Activated naive CD4-positive, alpha-beta T cell treated with Interleukin-2 at 50 U/mL for 16 hours (primary cell): ENCODE measurements around the gene FUT8.
"Not testable (repeated sequence)": the region's sequence is repeated elsewhere in the genome, so short reads cannot be mapped to it uniquely, and the experiment has no call there.

Experiments used
- DNase-seq: peaks from one replicate; pipeline ENCODE4 v3.0.0-alpha.2; 2020

Gene FUT8

GRCh38 chr14:65419593-65420252 is 7.2 kb downstream of the FUT8 start:
- no peak for DNase-seq

DNA sequence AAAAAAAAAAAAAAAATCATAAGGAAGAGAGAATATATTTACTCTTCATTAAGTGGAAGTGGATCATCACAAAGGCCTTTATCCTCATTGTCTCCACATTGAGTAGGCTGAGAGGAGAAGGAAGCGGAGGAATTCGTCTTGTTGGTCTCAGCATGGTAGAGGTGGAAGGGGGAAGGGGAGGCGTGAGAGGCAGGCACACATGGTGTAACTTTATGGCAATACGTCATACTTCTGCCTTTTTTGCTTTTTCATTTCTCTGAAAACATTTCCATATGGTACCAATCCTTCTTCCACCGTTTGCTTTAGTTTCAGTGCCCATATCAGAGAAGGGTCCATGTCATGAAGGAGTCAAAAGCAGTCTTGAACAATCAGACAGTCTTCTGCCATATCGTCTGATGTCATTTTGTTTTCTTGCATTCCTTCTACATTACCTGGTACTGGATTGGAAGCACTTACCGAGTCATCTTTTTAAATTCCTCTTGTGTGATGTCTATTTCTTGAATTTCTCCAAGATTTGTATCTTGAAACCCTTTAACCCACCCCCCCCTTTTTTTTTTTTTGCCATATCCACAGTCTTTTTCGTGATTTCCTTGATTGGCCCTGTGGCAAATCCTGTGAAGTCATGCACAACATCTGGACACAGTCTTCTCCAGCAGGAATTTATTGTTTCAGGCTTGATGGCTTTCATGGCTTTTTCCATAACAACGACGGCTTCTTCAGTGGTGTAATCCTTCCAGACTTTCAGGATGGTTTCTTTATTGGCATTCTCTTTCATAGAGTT is 8.9 kb downstream of the FUT8 start:
- DNase-seq: no peak

DNA sequence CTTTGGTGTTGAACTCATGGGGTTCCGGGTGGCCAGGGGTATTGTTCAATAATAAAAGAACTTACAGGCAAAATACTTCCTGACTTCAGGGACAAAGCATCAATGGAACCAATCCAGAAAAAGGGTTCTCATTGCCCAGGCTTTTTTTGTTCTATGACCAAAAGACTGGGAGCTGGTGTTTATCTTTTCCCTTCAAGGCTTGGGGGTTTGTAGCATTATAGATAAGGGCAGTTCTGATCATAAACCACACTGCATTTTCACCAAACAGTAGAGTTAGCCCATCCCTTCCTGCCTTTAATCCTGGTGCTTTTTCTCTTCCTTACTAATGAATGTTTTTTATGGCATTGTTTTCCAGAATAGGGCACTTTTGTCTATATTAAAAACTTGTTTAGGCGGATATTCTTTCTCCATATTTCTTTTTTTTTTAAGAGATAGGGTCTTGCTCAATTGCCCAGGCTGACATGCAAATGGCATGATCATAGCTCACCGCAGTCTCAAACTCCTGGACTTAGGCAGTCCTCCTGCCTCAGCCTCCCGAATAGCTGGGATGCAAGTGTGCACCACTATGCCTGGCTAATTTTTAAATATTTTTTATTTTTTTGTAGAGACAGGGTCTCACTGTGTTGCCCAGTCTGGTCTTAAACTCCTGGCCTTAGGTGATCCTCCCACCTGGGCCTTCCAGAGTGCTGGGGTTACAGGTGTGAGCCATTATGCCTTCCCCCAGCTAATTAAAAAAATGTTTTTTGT is 9.7 kb downstream of the FUT8 start:
- DNase-seq: no peak

DNA sequence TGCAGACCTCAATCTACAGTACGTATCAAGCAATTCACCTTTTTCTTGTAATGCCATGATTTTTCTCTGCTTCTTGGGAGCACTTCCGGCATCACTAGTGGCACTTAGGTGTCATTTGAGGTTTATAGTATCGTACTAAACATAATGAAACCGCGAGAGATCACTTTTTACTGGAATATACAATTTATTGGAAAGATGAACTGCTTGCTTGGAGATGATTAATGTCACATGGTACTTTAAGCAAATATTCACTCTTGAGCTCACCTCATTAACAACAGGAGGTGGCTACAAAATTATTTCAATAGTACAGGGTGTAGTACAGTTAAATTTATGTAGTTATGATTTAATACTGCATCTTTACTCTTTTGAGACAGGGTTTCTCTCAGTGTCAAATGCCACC is 11.5 kb downstream of the FUT8 start:
- no peak for DNase-seq

GRCh38 chr14:65424531-65424930 is 12.0 kb downstream of the FUT8 start:
- no peak for DNase-seq

DNA sequence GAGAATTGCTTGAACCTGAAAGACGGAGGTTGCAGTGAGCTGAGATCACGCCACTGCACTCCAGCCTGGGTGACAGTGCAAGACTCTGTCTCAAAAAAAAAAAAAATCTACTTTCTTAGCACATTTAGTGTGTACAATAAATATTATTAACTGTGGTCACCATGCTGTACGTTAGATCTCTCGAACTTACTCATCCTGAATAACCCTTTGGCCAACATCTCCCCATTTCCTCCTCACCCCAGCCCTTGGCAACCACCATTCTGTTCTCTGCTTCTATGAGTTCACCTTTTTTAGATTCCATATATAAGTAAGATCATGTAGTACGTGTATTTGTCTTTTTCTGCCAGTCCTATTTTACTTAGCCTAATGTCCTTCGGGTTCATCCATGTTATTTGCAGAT is 13.4 kb downstream of the FUT8 start:
- DNase-seq: no peak

- DNase-seq: not testable (repeated sequence)
Measured at GRCh38 chr14:65426902-65427301, 14.4 kb downstream of the FUT8 start.

DNA sequence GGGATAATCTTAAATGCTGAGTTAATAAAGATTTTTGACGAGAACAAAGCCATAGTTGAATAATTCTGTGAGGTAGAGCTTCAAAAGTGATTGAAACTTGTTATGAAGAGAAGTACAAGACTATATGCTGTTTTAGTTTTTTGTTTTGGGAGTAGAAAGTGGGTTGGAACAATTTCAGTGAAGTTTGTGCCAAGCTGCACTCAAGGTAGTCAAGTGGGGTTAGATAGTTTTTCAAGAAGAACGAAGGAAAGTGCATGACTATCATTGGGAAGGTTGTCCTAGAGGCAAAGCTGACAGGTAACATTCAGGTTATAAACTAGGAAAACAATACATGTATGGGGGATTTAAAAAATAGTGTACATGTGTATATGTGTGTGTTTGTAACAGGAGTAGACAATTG is 16.2 kb downstream of the FUT8 start:
- DNase-seq: no peak

GRCh38 chr14:65429757-65430156 is 17.2 kb downstream of the FUT8 start:
- no peak for DNase-seq

DNA sequence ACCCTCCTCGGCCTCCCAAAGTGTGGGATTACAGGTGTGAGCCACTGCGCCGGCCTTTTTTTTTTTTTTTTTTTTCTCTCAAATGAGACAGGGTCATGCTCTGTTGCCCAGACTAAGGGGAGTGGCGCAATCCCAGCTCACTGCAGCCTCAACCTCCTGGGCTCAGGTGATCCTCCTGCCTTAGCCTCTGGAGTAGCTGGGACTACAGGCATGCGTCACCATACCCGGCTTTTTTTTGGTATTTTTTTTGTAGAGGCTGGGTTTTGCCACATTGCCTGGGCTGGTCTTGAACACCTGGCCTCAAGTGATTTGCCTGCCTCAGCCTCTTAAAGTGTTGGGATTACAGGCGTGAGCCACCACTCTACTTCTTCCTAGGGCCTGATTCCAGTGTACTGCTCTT is 18.7 kb downstream of the FUT8 start:
- no peak for DNase-seq

- no peak for DNase-seq
Measured at GRCh38 chr14:65431951-65432350, 19.4 kb downstream of the FUT8 start.

DNA sequence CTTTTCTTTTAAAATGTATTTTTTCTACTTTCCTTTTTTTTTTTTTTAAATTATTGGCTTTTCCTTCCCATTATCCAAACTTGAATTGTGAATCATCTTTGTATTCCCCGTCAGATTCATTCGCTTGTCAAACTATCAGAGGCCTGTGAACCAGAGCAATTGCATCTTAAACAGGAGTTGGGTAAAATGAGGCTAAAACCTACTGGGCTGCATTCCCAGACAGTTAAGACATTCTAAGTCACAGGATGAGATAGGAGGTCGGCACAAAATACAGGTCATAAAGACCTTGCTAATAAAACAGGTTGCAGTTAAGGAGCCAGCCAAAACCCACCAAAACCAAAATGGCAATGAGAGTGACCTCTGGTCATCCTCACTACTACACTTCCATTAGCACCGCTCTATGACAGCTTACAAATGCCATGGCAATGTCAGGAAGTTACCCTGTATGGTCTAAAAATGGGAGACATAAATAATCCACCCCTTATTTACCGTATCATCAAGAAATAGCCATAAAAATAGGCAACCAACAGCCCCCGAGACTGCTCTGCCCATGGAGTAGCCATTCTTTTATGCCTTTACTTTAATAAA is 19.9 kb downstream of the FUT8 start:
- DNase-seq: no peak

- DNase-seq: no peak
Measured at GRCh38 chr14:65433157-65433556, 20.6 kb downstream of the FUT8 start.

- DNase-seq: no peak
Measured at GRCh38 chr14:65433646-65434045, 21.1 kb downstream of the FUT8 start.

- no peak for DNase-seq
Measured at GRCh38 chr14:65434216-65434850, 21.8 kb downstream of the FUT8 start.

- DNase-seq: no peak
Measured at GRCh38 chr14:65438266-65438933, 25.9 kb downstream of the FUT8 start.

DNA sequence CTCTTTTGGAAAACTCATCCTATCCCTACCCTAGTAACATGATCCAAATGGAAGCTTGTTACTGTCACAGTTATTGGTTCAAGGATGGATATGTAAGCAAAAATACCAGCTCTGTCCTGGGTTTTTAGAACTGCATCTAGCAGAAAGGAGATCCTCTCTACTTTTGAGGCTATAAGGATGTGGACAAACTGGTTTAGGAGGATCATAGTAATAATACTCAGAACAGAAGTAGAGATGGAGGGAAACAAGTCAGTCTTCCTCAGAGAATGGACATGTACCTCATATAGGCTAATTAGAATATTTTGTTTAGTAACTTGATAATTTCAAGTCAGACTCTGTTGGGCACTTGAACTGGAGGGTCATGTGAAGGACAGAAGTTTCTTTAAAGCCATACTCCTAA is 26.6 kb downstream of the FUT8 start:
- DNase-seq: no peak

DNA sequence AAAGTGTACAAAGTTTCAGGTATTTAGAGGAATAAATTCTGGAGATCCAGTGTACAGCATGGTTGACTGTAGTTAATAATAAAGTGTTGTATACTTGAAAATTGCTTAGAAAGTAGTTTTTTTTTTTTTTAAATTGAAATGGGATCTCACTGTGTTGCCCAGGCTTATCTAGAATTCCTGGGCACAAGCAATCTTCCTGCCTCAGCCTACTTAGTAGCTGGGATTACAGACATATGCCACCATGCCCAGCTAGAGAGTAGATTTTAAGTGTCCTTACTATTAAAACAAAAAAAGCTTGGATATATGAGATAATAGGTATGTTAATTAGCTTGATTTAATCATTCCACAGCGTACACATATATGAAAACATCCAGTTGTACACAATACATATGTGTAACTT is 27.7 kb downstream of the FUT8 start:
- no peak for DNase-seq

DNA sequence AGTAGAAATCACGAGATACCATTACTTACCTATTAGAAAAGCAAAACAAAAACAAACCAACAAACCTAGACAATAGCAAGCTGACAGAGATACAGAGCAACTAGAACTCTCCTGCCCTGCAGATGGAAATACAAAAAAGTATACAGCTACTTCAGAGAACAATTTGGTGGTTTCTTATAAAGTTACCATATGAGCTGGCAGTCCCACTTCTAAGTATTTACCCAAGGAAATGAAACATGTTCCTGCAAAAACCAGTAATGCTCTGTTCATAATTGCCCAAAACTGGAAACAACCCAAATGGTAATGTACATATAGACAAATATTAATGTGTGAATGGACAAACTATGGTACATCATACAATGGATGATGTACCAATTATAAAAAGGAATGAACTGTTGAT is 31.7 kb downstream of the FUT8 start:
- no peak for DNase-seq

DNA sequence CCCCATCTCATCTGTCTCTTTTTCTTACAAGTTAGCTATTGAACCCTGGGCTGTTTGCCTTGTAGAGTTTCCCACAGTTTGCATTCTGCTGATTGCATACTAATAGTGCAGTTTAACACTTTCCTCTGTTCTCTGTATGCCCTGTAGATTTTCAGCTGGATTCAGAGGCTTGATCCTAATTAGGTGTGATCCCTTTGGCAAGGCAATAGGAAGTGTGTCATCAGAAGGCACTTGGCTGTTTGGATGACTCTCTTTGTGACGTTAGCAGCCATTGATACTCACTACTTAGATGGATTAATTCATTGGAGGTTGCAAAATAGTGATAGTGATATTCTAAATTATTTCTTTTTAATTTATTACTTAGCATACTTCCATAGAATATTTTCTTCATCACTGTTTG is 33.6 kb downstream of the FUT8 start:
- no peak for DNase-seq

GRCh38 chr14:65449647-65450046 is 37.1 kb downstream of the FUT8 start:
- no peak for DNase-seq

- DNase-seq: no peak
Measured at GRCh38 chr14:65453807-65454480, 41.4 kb downstream of the FUT8 start.
